Loucy (cell line): Measurements from ENCODE around the gene HRH4.

Source experiments
- H2AFZ ChIP-seq: fragments of 200-600 bp; sonication (generic); 2 replicates; pipeline ENCODE4 v1.6.0; 2016; ENCODE audit warnings: antibody characterized with exemption, mild to moderate bottlenecking, low read length, moderate library complexity
- H3F3A ChIP-seq: fragments of 200-600 bp; 2 replicates; pipeline ENCODE4 v1.6.0; 2016; ENCODE audit warnings: antibody characterized with exemption, low read depth, mild to moderate bottlenecking
- H3K27me3 ChIP-seq: fragments of 200-600 bp; sonication (generic); 2 replicates; pipeline ENCODE4 v1.6.1; 2014; ENCODE audit warnings: low read length, mild to moderate bottlenecking; ENCODE audit not compliant: insufficient read depth, poor library complexity, severe bottlenecking
- H3K36me3 ChIP-seq: fragments of 200-600 bp; sonication (generic); 2 replicates; pipeline ENCODE4 v1.6.1; 2016; ENCODE audit warnings: low read length; ENCODE audit not compliant: insufficient read depth
- H3K4me1 ChIP-seq: fragments of 200-600 bp; sonication (generic); 2 replicates; pipeline ENCODE4 v1.5.1; 2014; ENCODE audit warnings: low read length, mild to moderate bottlenecking; ENCODE audit not compliant: insufficient read depth, poor library complexity, severe bottlenecking
- H3K4me2 ChIP-seq: fragments of 200-600 bp; sonication (generic); 2 replicates; pipeline ENCODE4 v1.6.0; 2014; ENCODE audit warnings: antibody characterized with exemption, low read length, low read depth, mild to moderate bottlenecking; ENCODE audit not compliant: poor library complexity, severe bottlenecking
- H3K4me3 ChIP-seq: fragments of 200-600 bp; sonication (generic); 2 replicates; pipeline ENCODE4 v1.5.1; 2014; ENCODE audit warnings: low read length, mild to moderate bottlenecking, mixed read lengths; ENCODE audit not compliant: poor library complexity, severe bottlenecking
- H3K79me2 ChIP-seq: fragments of 200-600 bp; sonication (generic); 2 replicates; pipeline ENCODE4 v1.6.1; 2014; ENCODE audit warnings: low read length; ENCODE audit not compliant: insufficient read depth
- H3K9ac ChIP-seq: fragments of 200-600 bp; sonication (generic); 2 replicates; pipeline ENCODE4 v1.6.0; 2014; ENCODE audit warnings: mild to moderate bottlenecking, low read depth, low read length, moderate library complexity; ENCODE audit not compliant: poor library complexity, severe bottlenecking
- H3K9me2 ChIP-seq: fragments of 200-600 bp; sonication (generic); replicated peaks from 2 replicates; pipeline ENCODE4 v1.6.1; 2016; ENCODE audit warnings: low read depth, low read length, mixed read lengths
- H3K9me3 ChIP-seq: fragments of 200-600 bp; sonication (generic); 2 replicates; pipeline ENCODE4 v1.6.1; 2014; ENCODE audit warnings: mild to moderate bottlenecking, antibody characterized with exemption, low read length, low read depth; ENCODE audit not compliant: insufficient read depth
- H4K20me1 ChIP-seq: fragments of 200-600 bp; sonication (generic); 2 replicates; pipeline ENCODE4 v1.6.0; 2014; ENCODE audit warnings: antibody characterized with exemption, low read length, mild to moderate bottlenecking; ENCODE audit not compliant: insufficient read depth, poor library complexity, severe bottlenecking
- EZH2phosphoT487 ChIP-seq: fragments of 200-600 bp; IDR thresholded peaks from 2 replicates; pipeline ENCODE4 v1.6.1; 2018; ENCODE audit warnings: antibody characterized with exemption, mild to moderate bottlenecking, moderate library complexity, borderline replicate concordance
- TF ChIP-seq, protein P1 (sequence below): fragments of 200-600 bp; sonication (generic); conservative IDR thresholded peaks from 2 replicates; pipeline ENCODE4 v1.5.1; 2014; ENCODE audit warnings: mild to moderate bottlenecking, antibody characterized with exemption, low read length

HRH4 gene

DNA sequence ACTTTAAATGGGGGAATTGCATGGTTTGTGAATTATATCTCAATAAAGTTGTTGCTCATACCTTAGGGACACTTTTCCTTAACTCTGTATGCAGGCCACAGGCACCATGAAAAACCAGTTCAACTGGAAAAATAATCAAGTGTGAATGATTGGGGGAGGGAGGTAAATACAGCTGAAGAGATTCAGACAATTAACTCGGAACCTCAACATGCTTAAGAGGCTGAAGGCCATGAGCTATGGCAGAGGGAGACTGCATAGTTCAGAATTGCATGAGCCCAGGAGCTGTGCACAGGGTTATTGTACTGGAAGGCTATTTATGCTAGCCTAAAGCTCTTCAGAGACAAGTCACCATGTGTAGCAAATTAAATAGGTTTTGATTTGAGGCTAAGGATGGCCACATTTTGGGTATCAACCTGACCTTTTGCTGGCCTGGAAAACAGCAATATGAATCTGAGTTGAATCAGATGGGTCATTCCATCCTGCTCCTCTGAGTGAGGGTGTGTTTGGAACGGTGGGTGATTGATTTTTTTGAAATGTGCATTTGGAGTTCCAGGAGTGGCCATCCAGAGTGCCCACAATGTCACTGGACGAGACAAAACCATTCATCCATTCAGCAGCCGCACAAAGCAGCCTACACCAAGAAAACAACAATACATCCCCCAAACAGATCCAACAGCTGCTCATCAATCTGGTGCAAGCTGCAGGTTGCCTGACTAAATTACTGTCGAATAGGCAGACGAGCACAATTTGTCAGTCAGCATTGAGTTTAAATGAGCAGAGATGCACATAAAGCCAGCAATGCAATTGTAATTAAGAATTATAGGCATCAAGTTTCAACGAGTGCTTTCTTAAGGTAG is 42.5 kb downstream of the HRH4 start:
- Histone ChIP-seq H3K36me3 (no peaks in the 10 kb centered on the region), H2AFZ (no peak overlapping the region), H4K20me1 (no peaks in the 10 kb centered on the region), H3K79me2 (no peaks in the 10 kb centered on the region), H3K4me2 (no peak overlapping the region), H3F3A (no peaks in the 10 kb centered on the region), H3K4me3 (no peak overlapping the region), H3K9ac (no peak overlapping the region), H3K9me3 (no peaks in the 10 kb centered on the region), H3K27me3 (no peaks in the 10 kb centered on the region), H3K4me1 (no peaks in the 10 kb centered on the region), H3K9me2 (no peaks in the 10 kb centered on the region)
- TF ChIP-seq EZH2phosphoT487 = no peak
- TF ChIP-seq, protein P1, sequence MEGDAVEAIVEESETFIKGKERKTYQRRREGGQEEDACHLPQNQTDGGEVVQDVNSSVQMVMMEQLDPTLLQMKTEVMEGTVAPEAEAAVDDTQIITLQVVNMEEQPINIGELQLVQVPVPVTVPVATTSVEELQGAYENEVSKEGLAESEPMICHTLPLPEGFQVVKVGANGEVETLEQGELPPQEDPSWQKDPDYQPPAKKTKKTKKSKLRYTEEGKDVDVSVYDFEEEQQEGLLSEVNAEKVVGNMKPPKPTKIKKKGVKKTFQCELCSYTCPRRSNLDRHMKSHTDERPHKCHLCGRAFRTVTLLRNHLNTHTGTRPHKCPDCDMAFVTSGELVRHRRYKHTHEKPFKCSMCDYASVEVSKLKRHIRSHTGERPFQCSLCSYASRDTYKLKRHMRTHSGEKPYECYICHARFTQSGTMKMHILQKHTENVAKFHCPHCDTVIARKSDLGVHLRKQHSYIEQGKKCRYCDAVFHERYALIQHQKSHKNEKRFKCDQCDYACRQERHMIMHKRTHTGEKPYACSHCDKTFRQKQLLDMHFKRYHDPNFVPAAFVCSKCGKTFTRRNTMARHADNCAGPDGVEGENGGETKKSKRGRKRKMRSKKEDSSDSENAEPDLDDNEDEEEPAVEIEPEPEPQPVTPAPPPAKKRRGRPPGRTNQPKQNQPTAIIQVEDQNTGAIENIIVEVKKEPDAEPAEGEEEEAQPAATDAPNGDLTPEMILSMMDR = no peak

DNA sequence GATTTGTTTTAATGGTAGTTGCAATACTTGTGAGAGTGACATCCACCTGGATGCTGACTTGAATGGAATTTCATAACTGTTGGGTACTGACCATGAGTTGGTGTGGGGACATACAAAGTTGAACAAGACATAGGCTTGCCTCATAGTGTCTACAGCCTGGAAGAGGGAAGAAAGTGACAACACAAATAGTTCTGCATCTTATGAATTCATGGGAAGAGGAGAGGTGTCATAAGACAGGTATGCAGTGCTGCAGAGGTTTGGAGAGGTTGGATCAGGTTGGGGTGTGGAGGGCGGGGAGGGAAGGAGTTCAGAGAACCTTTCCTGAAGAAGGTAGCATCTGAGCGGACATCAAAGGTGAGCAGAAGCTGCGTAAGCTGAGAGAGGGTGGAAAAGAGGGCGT is 44.0 kb downstream of the HRH4 start:
- Histone ChIP-seq H4K20me1 (no peaks in the 10 kb centered on the region), H3K9me2 (no peaks in the 10 kb centered on the region), H3K36me3 (no peaks in the 10 kb centered on the region), H2AFZ (no peak overlapping the region), H3K4me2 (no peak overlapping the region), H3K4me3 (no peak overlapping the region), H3K27me3 (no peaks in the 10 kb centered on the region), H3K4me1 (no peaks in the 10 kb centered on the region), H3K79me2 (no peaks in the 10 kb centered on the region), H3K9ac (no peak overlapping the region), H3F3A (no peaks in the 10 kb centered on the region), H3K9me3 (no peaks in the 10 kb centered on the region)
- no peak for TF ChIP-seq EZH2phosphoT487
- TF ChIP-seq, protein P1 = no peak

DNA sequence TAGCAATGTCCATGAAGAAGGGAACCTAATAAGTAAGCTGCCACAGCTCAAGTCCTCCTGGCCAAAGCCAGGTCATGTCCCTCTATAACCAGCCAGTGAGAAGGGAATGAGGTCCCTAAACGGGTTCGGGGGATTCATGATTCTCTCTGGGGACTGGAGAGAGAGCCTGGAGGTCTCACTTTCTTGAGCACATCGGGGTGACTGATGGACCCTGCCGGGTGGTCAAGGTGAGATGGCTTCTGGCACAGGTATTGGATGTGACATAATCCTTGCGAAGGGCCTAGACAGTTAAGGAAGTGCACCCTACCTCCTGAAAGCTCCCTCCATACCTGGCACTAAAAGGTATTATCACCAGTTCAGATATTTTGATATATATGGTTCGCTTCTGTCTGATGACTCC is 45.7 kb downstream of the HRH4 start:
- Histone ChIP-seq H3K4me1 (no peaks in the 10 kb centered on the region), H3K9ac (no peak overlapping the region), H3K79me2 (no peaks in the 10 kb centered on the region), H3K9me2 (no peaks in the 10 kb centered on the region), H3K27me3 (no peaks in the 10 kb centered on the region), H3K4me3 (no peak overlapping the region), H3K36me3 (no peaks in the 10 kb centered on the region), H4K20me1 (no peaks in the 10 kb centered on the region), H3K9me3 (no peaks in the 10 kb centered on the region), H3F3A (no peaks in the 10 kb centered on the region), H3K4me2 (no peak overlapping the region), H2AFZ (no peak overlapping the region)
- TF ChIP-seq EZH2phosphoT487 = no peak
- TF ChIP-seq, protein P1 = no peak
